ENCODE data around the gene HTT-AS. TPM values are rescaled to one million over a fixed set of nuclear protein-coding genes. Genes with fewer than 3 reads are reported as not detected.

The HTT-AS gene
- polyA plus RNA-seq (not detected in 2 replicates), polyA minus RNA-seq (not detected in 2 replicates)

GRCh38 chr4:3074078-3074845, at the start of gene HTT-AS, which contains the start of gene HTT:
Gene HTT-AS, minus strand, starts transcription at chr4:3074538.
Gene HTT, plus strand, starts transcription at chr4:3074681. Its CDS starts 145 bp downstream, at chr4:3074826.
- H3K4me3 ChIP-seq (ENCODE audit: low read length) = peak within 1 kb of the TSS; percentile 89
- peak within 1 kb of the TSS; percentile 98 for H3K4me2 ChIP-seq (ENCODE audit: low read length)
- H3K27ac ChIP-seq (ENCODE audit: low read length) = peak within 1 kb of the TSS; percentile 90
- peaks cover 35% of the 10 kb centered on the region for H3K79me2 ChIP-seq (replicated peaks; ENCODE audit: insufficient read depth, low read length)
- no peaks in the 10 kb centered on the region for H4K20me1 ChIP-seq (ENCODE audit: insufficient read depth)
- H3K9ac ChIP-seq (ENCODE audit: low read length) = peak within 1 kb of the TSS; percentile 86
- H2AFZ ChIP-seq (ENCODE audit: low read depth, low read length) = peak within 1 kb of the TSS; percentile 69
- no peaks in the 10 kb centered on the region for H3K9me3 ChIP-seq (ENCODE audit: low read length)
- H3K9me2 ChIP-seq (ENCODE audit: insufficient read depth, low read length) = no peaks in the 10 kb centered on the region
- H3F3A ChIP-seq (ENCODE audit: insufficient read depth, low read length, poor library complexity, severe bottlenecking) = peaks cover 4% of the 10 kb centered on the region
- H3K36me3 ChIP-seq (ENCODE audit: insufficient read depth, low read length) = no peaks in the 10 kb centered on the region
- no peak for TF ChIP-seq RAD21 (conservative IDR thresholded peaks at IDR 0.05)
- TF ChIP-seq CTCF (IDR thresholded peaks at IDR 0.05; ENCODE audit: poor library complexity, severe bottlenecking) = peak; percentile 78
- peak; percentile 81 for TF ChIP-seq REST (IDR thresholded peaks at IDR 0.05; ENCODE audit: borderline replicate concordance)
- peak; percentile 79 for TF ChIP-seq TAF1 (IDR thresholded peaks at IDR 0.05; ENCODE audit: low read depth)
- peak; percentile 50 for TF ChIP-seq SMC3 (conservative IDR thresholded peaks at IDR 0.05; ENCODE audit: poor library complexity)
- peak; percentile 75 for TF ChIP-seq MXI1 (conservative IDR thresholded peaks at IDR 0.05; ENCODE audit: poor library complexity, severe bottlenecking)
- peak; percentile 98 for TF ChIP-seq POLR2AphosphoS5 (IDR thresholded peaks at IDR 0.05)
- TF ChIP-seq EP300 (conservative IDR thresholded peaks at IDR 0.05; ENCODE audit: poor library complexity, severe bottlenecking) = peak; percentile 66
- no peak for TF ChIP-seq EZH2 (IDR thresholded peaks at IDR 0.05; ENCODE audit: borderline replicate concordance, insufficient read depth, low read length, poor library complexity, severe bottlenecking)
- H3K27me3 ChIP-seq (ENCODE audit: insufficient read depth, low read depth, low read length) = no peaks in the 10 kb centered on the region

- Histone ChIP-seq H3K27ac (ENCODE audit: low read length) (no peak overlapping the region), H3K9me2 (ENCODE audit: insufficient read depth, low read length) (no peaks in the 10 kb centered on the region), H2AFZ (ENCODE audit: low read depth, low read length) (no peak overlapping the region), H3K4me3 (ENCODE audit: low read length) (no peak overlapping the region), H3K27me3 (ENCODE audit: insufficient read depth, low read depth, low read length) (no peaks in the 10 kb centered on the region), H3F3A (ENCODE audit: insufficient read depth, low read length, poor library complexity, severe bottlenecking) (no peaks in the 10 kb centered on the region), H3K79me2 (replicated peaks; ENCODE audit: insufficient read depth, low read length) (no peaks in the 10 kb centered on the region), H4K20me1 (ENCODE audit: insufficient read depth) (no peaks in the 10 kb centered on the region), H3K9me3 (ENCODE audit: low read length) (no peaks in the 10 kb centered on the region), H3K36me3 (ENCODE audit: insufficient read depth, low read length) (peaks cover 10% of the 10 kb centered on the region), H3K4me2 (ENCODE audit: low read length) (no peak overlapping the region), H3K9ac (ENCODE audit: low read length) (no peak overlapping the region)
- no peak for TF ChIP-seq TAF1 (IDR thresholded peaks at IDR 0.05; ENCODE audit: low read depth)
- no peak for TF ChIP-seq RAD21 (conservative IDR thresholded peaks at IDR 0.05)
- TF ChIP-seq EP300 (conservative IDR thresholded peaks at IDR 0.05; ENCODE audit: poor library complexity, severe bottlenecking) = no peak
- no peak for TF ChIP-seq SMC3 (conservative IDR thresholded peaks at IDR 0.05; ENCODE audit: poor library complexity)
- no peak for TF ChIP-seq EZH2 (IDR thresholded peaks at IDR 0.05; ENCODE audit: borderline replicate concordance, insufficient read depth, low read length, poor library complexity, severe bottlenecking)
Observed at GRCh38 chr4:3123181-3123671, 48.9 kb upstream of the HTT-AS start.

All from neural cell (in vitro differentiated cells).